Neural cell (in vitro differentiated cells): ENCODE data around the gene CAMK2D. TPM values are rescaled to one million over a fixed set of nuclear protein-coding genes. Genes with fewer than 3 reads are reported as not detected.

Source experiments
- H2AFZ ChIP-seq: fragments of 200-600, 300-800 bp; sonication (generic), shearing (Covaris generic); 2 replicates; pipeline ENCODE4 v1.6.0; 2014; ENCODE audit warnings: low read depth, mild to moderate bottlenecking, antibody characterized with exemption, low read length, moderate library complexity
- H3F3A ChIP-seq: fragments of 200-600 bp; shearing (Covaris generic); 2 replicates; pipeline ENCODE4 v1.6.1; 2016; ENCODE audit warnings: mild to moderate bottlenecking, moderate library complexity, mixed read lengths, antibody characterized with exemption, low read length; ENCODE audit not compliant: insufficient read depth, poor library complexity, severe bottlenecking
- H3K27ac ChIP-seq: fragments of 200-600, 300-800 bp; sonication (generic), shearing (Covaris generic); 2 replicates; pipeline ENCODE4 v1.5.1; 2014; ENCODE audit warnings: mild to moderate bottlenecking, low read length, moderate library complexity
- H3K27me3 ChIP-seq: fragments of 300-800, 200-600 bp; sonication (generic), shearing (Covaris generic); 2 replicates; pipeline ENCODE4 v1.6.0; 2014; ENCODE audit warnings: mild to moderate bottlenecking, low read depth, low read length, moderate library complexity; ENCODE audit not compliant: insufficient read depth
- H3K36me3 ChIP-seq: fragments of 300-800, 200-600 bp; sonication (generic), shearing (Covaris generic); 2 replicates; pipeline ENCODE4 v1.5.1; 2014; ENCODE audit warnings: mild to moderate bottlenecking, antibody characterized with exemption, low read length, moderate library complexity; ENCODE audit not compliant: insufficient read depth
- H3K4me2 ChIP-seq: fragments of 300-800, 200-600 bp; sonication (generic), shearing (Covaris generic); 2 replicates; pipeline ENCODE4 v1.6.0; 2014; ENCODE audit warnings: mild to moderate bottlenecking, low read length
- H3K4me3 ChIP-seq: fragments of 300-800, 200-600 bp; sonication (generic), shearing (Covaris generic); 2 replicates; pipeline ENCODE4 v1.5.1; 2014; ENCODE audit warnings: mild to moderate bottlenecking, low read length, moderate library complexity
- H3K79me2 ChIP-seq: fragments of 200-600 bp; shearing (Covaris generic); replicated peaks from 2 replicates; pipeline ENCODE4 v1.6.0; 2014; ENCODE audit warnings: mild to moderate bottlenecking, low read length, moderate library complexity; ENCODE audit not compliant: insufficient read depth
- H3K9ac ChIP-seq: fragments of 300-800, 200-600 bp; sonication (generic), shearing (Covaris generic); 2 replicates; pipeline ENCODE4 v1.6.1; 2016; ENCODE audit warnings: mild to moderate bottlenecking, low read length, mixed read lengths
- H3K9me2 ChIP-seq: fragments of 200-600 bp; shearing (Covaris generic); 2 replicates; pipeline ENCODE4 v1.6.1; 2016; ENCODE audit warnings: mild to moderate bottlenecking, low read length, mixed read lengths; ENCODE audit not compliant: insufficient read depth
- H3K9me3 ChIP-seq: fragments of 200-600, 300-800 bp; sonication (generic), shearing (Covaris generic); 2 replicates; pipeline ENCODE4 v1.6.1; 2016; ENCODE audit warnings: mild to moderate bottlenecking, mixed run types, low read length, moderate library complexity, mixed read lengths
- H4K20me1 ChIP-seq: fragments of 200-600 bp; shearing (Covaris generic); 2 replicates; pipeline ENCODE4 v1.6.1; 2016; ENCODE audit warnings: mild to moderate bottlenecking, mixed run types; ENCODE audit not compliant: insufficient read depth
- CTCF ChIP-seq: fragments of 450-650 bp; IDR thresholded peaks from 2 replicates; pipeline ENCODE4 v1.5.1; 2014; ENCODE audit warnings: antibody characterized with exemption, mild to moderate bottlenecking, moderate library complexity; ENCODE audit not compliant: poor library complexity, severe bottlenecking
- EP300 ChIP-seq: fragments of 450-650 bp; conservative IDR thresholded peaks from 2 replicates; pipeline ENCODE4 v1.6.1; 2014; ENCODE audit warnings: antibody characterized with exemption, mild to moderate bottlenecking, moderate library complexity; ENCODE audit not compliant: poor library complexity, severe bottlenecking
- EZH2 ChIP-seq: fragments of 200-600, 300-800 bp; shearing (Covaris generic), sonication (generic); IDR thresholded peaks from 2 replicates; pipeline ENCODE4 v1.6.1; 2014; ENCODE audit warnings: antibody characterized with exemption, low read length, borderline replicate concordance, mild to moderate bottlenecking; ENCODE audit not compliant: insufficient read depth, poor library complexity, severe bottlenecking
- MXI1 ChIP-seq: fragments of 450-650 bp; conservative IDR thresholded peaks from 2 replicates; pipeline ENCODE4 v1.6.1; 2014; ENCODE audit warnings: antibody characterized with exemption, mild to moderate bottlenecking; ENCODE audit not compliant: poor library complexity, severe bottlenecking
- POLR2AphosphoS5 ChIP-seq: IDR thresholded peaks from 2 replicates; pipeline ENCODE4 v1.6.1; 2012
- RAD21 ChIP-seq: fragments of 450-650 bp; conservative IDR thresholded peaks from 2 replicates; pipeline ENCODE4 v1.6.1; 2014; ENCODE audit warnings: antibody characterized with exemption, mild to moderate bottlenecking, moderate library complexity
- REST ChIP-seq: IDR thresholded peaks from 2 replicates; pipeline ENCODE4 v1.6.1; 2012; ENCODE audit warnings: borderline replicate concordance
- SMC3 ChIP-seq: fragments of 450-650 bp; conservative IDR thresholded peaks from 2 replicates; pipeline ENCODE4 v1.6.1; 2014; ENCODE audit warnings: antibody characterized with exemption, mild to moderate bottlenecking, moderate library complexity; ENCODE audit not compliant: poor library complexity
- TAF1 ChIP-seq: IDR thresholded peaks from 2 replicates; pipeline ENCODE4 v1.6.1; 2012; ENCODE audit warnings: low read depth
- polyA plus RNA-seq: library from polyadenylated mRNA; depleted of rRNA; stranded (reverse); fragments of >200 nt; gene quantifications from 2 replicates; pipeline ENCODE4 v1.2.3, GENCODE V29; 2014

The CAMK2D gene
- polyA plus RNA-seq, 1 donor from 2014 or later = 27.1 TPM

- Histone ChIP-seq H3K27ac (no peak overlapping the region), H3K9ac (no peak overlapping the region), H3K36me3 (no peaks in the 10 kb centered on the region), H3K27me3 (no peaks in the 10 kb centered on the region), H3K9me3 (no peaks in the 10 kb centered on the region), H3K9me2 (no peaks in the 10 kb centered on the region), H3F3A (no peaks in the 10 kb centered on the region), H3K4me2 (no peak overlapping the region), H4K20me1 (no peaks in the 10 kb centered on the region), H2AFZ (no peak overlapping the region), H3K4me3 (no peak overlapping the region), H3K79me2 (no peaks in the 10 kb centered on the region)
- TF ChIP-seq CTCF (no peak), SMC3 (no peak), MXI1 (no peak), RAD21 (no peak), EZH2 (no peak), REST (no peak), POLR2AphosphoS5 (no peak), TAF1 (no peak), EP300 (no peak)
Observed at GRCh38 chr4:113540859-113541258, 220.7 kb downstream of the CAMK2D start.

GRCh38 chr4:113539408-113539807, 222.1 kb downstream of the CAMK2D start:
- Histone ChIP-seq H3K9me3 (no peaks in the 10 kb centered on the region), H3K79me2 (no peaks in the 10 kb centered on the region), H2AFZ (no peak overlapping the region), H3K9ac (no peak overlapping the region), H3F3A (no peaks in the 10 kb centered on the region), H3K4me3 (no peak overlapping the region), H3K9me2 (no peaks in the 10 kb centered on the region), H3K36me3 (no peaks in the 10 kb centered on the region), H4K20me1 (no peaks in the 10 kb centered on the region), H3K27ac (no peak overlapping the region), H3K27me3 (no peaks in the 10 kb centered on the region), H3K4me2 (no peak overlapping the region)
- TF ChIP-seq RAD21 (no peak), REST (no peak), TAF1 (no peak), EP300 (no peak), POLR2AphosphoS5 (no peak), MXI1 (no peak), SMC3 (no peak), EZH2 (no peak), CTCF (no peak)
